Right kidney (tissue), 1 donor: ENCODE results near the gene OASL.
A peak's percentile ranks its signal among the peaks of the same experiment; 100 is the strongest.

ENCODE experiments used
- DNase-seq: peaks from one replicate; pipeline ENCODE4 v3.0.0-alpha.2; 2016

OASL gene

GRCh38 chr12:120989687-120990086 is 49.4 kb downstream of the OASL start:
- no peak for DNase-seq

GRCh38 chr12:120988658-120989057 is 50.4 kb downstream of the OASL start:
- no peak for DNase-seq

GRCh38 chr12:120988234-120988633 is 50.8 kb downstream of the OASL start:
- no peak for DNase-seq

- DNase-seq = no peak
Observed at GRCh38 chr12:120984351-120984898, 54.6 kb downstream of the OASL start.

GRCh38 chr12:120983759-120984158 is 55.3 kb downstream of the OASL start:
- no peak for DNase-seq

- DNase-seq = no peak
Observed at GRCh38 chr12:120982659-120983058, 56.4 kb downstream of the OASL start.

GRCh38 chr12:120981407-120981941 is 57.6 kb downstream of the OASL start:
- DNase-seq = no peak

GRCh38 chr12:120980800-120981368 is 58.2 kb downstream of the OASL start:
- DNase-seq = peak; percentile 59

- DNase-seq = no peak
Observed at GRCh38 chr12:120979862-120980696, 59.0 kb downstream of the OASL start.

GRCh38 chr12:120979220-120979861 is 59.7 kb downstream of the OASL start:
- no peak for DNase-seq

- DNase-seq = no peak
Observed at GRCh38 chr12:120978296-120979219, 60.5 kb downstream of the OASL start, which contains the start of gene HNF1A. TSS of gene HNF1A (plus strand) at chr12:120978543. CDS start at chr12:120978769, 226 bp downstream.

- no peak for DNase-seq
Observed at GRCh38 chr12:120977531-120978295, 61.3 kb downstream of the OASL start.

- DNase-seq = peak; percentile 39
Observed at GRCh38 chr12:120972870-120973543, 66.0 kb downstream of the OASL start.

- no peak for DNase-seq
Observed at GRCh38 chr12:120971299-120972180, 67.5 kb downstream of the OASL start.

GRCh38 chr12:120970310-120970709 is 68.7 kb downstream of the OASL start:
- no peak for DNase-seq
